ENCODE data around the gene ST8SIA4.

ST8SIA4 gene

DNA sequence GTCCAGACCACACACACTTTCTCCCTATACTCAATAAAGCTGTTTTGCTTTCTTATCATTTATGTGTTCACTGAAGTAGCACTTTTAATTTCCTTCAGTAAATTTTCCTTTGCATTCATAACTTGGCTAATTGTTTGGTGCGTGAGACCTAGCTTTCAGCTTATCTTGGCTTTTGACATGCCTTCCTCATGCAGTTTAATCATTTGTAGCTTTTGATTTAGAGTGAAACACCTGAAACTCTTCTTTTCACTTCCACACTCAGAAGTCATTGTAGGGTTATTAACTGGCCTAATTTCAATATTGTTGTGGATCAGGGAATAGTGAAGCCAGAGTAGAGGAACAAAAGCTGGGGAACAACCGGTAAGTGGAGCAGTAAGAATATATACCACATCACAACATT lies 114.7 kb downstream of the ST8SIA4 start:
- no peak for TF ChIP-seq CTCF (IDR thresholded peaks at IDR 0.05)

GRCh38 chr5:100787648-100788047 lies 115.4 kb downstream of the ST8SIA4 start:
- TF ChIP-seq CTCF (IDR thresholded peaks at IDR 0.05) = no peak

DNA sequence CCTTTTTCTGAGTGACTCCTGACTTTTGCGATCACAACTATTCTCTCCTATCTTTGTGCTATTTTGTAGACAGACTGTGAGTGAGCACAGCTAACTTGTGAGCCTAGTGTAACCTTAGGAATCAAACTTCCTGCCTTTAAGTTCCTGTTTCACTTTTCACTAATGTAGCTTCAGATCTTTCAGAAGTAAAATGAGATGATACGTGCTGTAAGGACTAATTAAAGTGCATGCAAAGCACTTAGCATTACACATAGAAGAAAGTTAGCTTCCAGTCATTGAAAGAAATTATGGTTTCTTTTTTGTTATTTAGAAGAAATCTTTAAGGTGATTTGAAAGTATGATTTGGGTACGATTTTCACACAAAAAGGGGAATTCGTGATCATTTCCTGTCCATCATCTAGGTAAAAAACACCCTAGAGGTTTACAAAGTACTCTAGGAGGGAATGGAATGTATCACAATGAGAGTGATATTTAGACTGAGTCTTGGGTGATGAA lies 122.7 kb downstream of the ST8SIA4 start:
- TF ChIP-seq CTCF (IDR thresholded peaks at IDR 0.05) = no peak

GRCh38 chr5:100779669-100780375 lies 123.3 kb downstream of the ST8SIA4 start:
- no peak for TF ChIP-seq CTCF (IDR thresholded peaks at IDR 0.05)

- TF ChIP-seq CTCF (IDR thresholded peaks at IDR 0.05) = no peak
Observed at GRCh38 chr5:100777680-100778300, 125.3 kb downstream of the ST8SIA4 start.

- no peak for TF ChIP-seq CTCF (IDR thresholded peaks at IDR 0.05)
Observed at GRCh38 chr5:100775533-100775855, 127.6 kb downstream of the ST8SIA4 start.

DNA sequence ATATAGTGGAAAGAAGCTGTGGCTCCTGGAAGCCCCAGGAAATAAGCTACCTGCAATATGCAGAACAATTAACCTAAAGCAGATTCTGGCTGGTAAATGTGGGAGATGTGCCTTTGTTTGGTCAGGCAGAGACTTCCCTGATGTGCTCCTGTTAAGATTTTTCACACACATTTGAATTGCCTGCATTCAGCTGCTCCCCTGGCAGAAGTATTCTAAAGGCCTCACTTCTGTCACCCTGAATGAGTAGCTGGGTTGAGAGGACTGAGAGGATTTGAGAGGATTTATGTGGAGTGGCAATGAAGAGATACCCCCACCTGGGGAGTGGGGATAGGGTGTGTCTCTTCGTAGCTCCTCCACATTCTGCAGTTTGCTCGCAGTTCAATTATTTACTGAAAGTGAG lies 130.5 kb downstream of the ST8SIA4 start:
- TF ChIP-seq CTCF (IDR thresholded peaks at IDR 0.05) = no peak
